Cardiac fibroblast (primary cell): ENCODE data around the gene CSNK1G3.

Experiments
- DNase-seq, 2 donors: peaks; one replicate each; pipeline versions ENCODE4 v3.0.0 to v3.0.0-alpha.2; 2010; ENCODE audit warnings: low read depth in 2 of 2
- H3K4me3 ChIP-seq, 2 donors: replicated peaks in 1 of 2; 1 replicate in 1 of 2; 2 replicates in 1 of 2; pipeline ENCODE4 v1.5.1; 2011; ENCODE audit warnings: low read depth in 2 of 2, low read length in 2 of 2, mild to moderate bottlenecking in 2 of 2, moderate library complexity in 1 of 2
- CTCF ChIP-seq: IDR thresholded peaks from one replicate; pipeline ENCODE4 v1.5.1; 2011; ENCODE audit warnings: low read depth, mild to moderate bottlenecking, low read length, inconsistent platforms

The CSNK1G3 gene

GRCh38 chr5:123524146-123524545 lies 12.2 kb downstream of the CSNK1G3 start:
- DNase-seq, result no peak
- no peak for TF ChIP-seq CTCF
- no peak overlapping the region for H3K4me3 ChIP-seq

- no peak overlapping the region for H3K4me3 ChIP-seq
- TF ChIP-seq CTCF, result no peak
- DNase-seq, result no peak
Observed at GRCh38 chr5:123527190-123527589, 15.2 kb downstream of the CSNK1G3 start.

- DNase-seq, result no peak
- no peak overlapping the region for H3K4me3 ChIP-seq
- TF ChIP-seq CTCF, result no peak
Observed at GRCh38 chr5:123528065-123528464, 16.1 kb downstream of the CSNK1G3 start.

- no peak for TF ChIP-seq CTCF
- no peak for DNase-seq
Observed at GRCh38 chr5:123528878-123529277, 16.9 kb downstream of the CSNK1G3 start.

GRCh38 chr5:123530728-123531127 lies 18.8 kb downstream of the CSNK1G3 start:
- DNase-seq, result no peak
- no peak overlapping the region for H3K4me3 ChIP-seq
- no peak for TF ChIP-seq CTCF

More at GRCh38 chr5:123528878-123529277, 16.9 kb downstream of the CSNK1G3 start:
- H3K4me3 ChIP-seq, result no peak overlapping the region

- TF ChIP-seq CTCF, result no peak
- no peak overlapping the region for H3K4me3 ChIP-seq
- DNase-seq, result no peak
Observed at GRCh38 chr5:123535648-123536047, 23.7 kb downstream of the CSNK1G3 start.

- no peak for TF ChIP-seq CTCF
- no peak for DNase-seq
- H3K4me3 ChIP-seq, result no peak overlapping the region
Observed at GRCh38 chr5:123537256-123537655, 25.3 kb downstream of the CSNK1G3 start.
